K562 (cell line): Measurements from ENCODE around the gene RPS28. TPM values are rescaled to one million over a fixed set of nuclear protein-coding genes. Genes with fewer than 3 reads are reported as not detected.

ENCODE experiments used
- ATAC-seq: fragments of 200-7000 bp; cut with Tn5 transposase; 3 replicates; pipeline ENCODE4 v1.9.1; 2020; ENCODE audit warnings: moderate library complexity
- BruUV-seq: library from RNA; stranded (reverse); fragments of 400-500 nt; replicated peaks from 2 replicates; lab custom pipeline; 2021; lab: Mats Ljungman, UMichigan
- CTCF ChIA-PET: fragments of 300-600 bp; formaldehyde crosslinking; extraction: SDS; loops from one replicate; lab custom pipeline; 2021; ENCODE audit warnings: low intra/inter-chr PET ratio; lab: Yijun Ruan, JAX
- POLR2A ChIA-PET: fragments of 300-600, 350-650 bp; sonication (Branson Sonifier 250); formaldehyde crosslinking; extraction: SDS; loops from one replicate; lab custom pipeline; 2021; ENCODE audit warnings: antibody characterized with exemption, inconsistent platforms; lab: Yijun Ruan, JAX
- DNase-seq, 4 experiments: peaks; one replicate each; pipeline versions ENCODE4 v3.0.0 to v3.0.0-alpha.2; 2011 to 2018; ENCODE audit warnings: low spot score in 3 of 4, mixed read lengths in 3 of 4; ENCODE audit errors: extremely low read depth in 1 of 4
- FAIRE-seq: peaks from 2 replicates; lab custom pipeline; 2011; peaks lifted over from hg19 to GRCh38; lab: Jason Lieb, UNC
- H2AFZ ChIP-seq: 2 replicates; pipeline ENCODE4 v1.6.0; 2011; ENCODE audit warnings: low read depth, low read length, control low read depth, inconsistent platforms
- H3K27ac ChIP-seq: fragments of 200-600 bp; 3 replicates; pipeline ENCODE4 v1.8.0; 2011; ENCODE audit warnings: low read depth, mild to moderate bottlenecking, control low read depth, inconsistent platforms, low read length, moderate library complexity, mixed read lengths; ENCODE audit errors: extremely low read depth
- H3K27me3 ChIP-seq, 2 experiments: fragments of 300-600 bp in 1 of 2; 2 replicates in 1 of 2; 3 replicates in 1 of 2; pipeline versions ENCODE4 v1.6.0 to v1.8.0; 2011; ENCODE audit warnings: inconsistent platforms in 2 of 2, low read length in 2 of 2, mild to moderate bottlenecking in 1 of 2, mixed read lengths in 1 of 2, moderate library complexity in 1 of 2; ENCODE audit not compliant: control insufficient read depth in 2 of 2, insufficient read depth in 2 of 2
- H3K36me3 ChIP-seq: fragments of 300-600 bp; 3 replicates; pipeline ENCODE4 v1.8.0; 2011; ENCODE audit warnings: mild to moderate bottlenecking, low read length, inconsistent platforms; ENCODE audit not compliant: control insufficient read depth, insufficient read depth
- H3K4me1 ChIP-seq, 2 experiments: fragments of 200-600 bp in 1 of 2; replicated peaks in 1 of 2; 2 replicates in 1 of 2; 3 replicates in 1 of 2; pipeline versions ENCODE4 v1.5.1 to v1.8.0; 2011; ENCODE audit warnings: inconsistent platforms in 2 of 2, low read length in 2 of 2, mild to moderate bottlenecking in 1 of 2, mixed read lengths in 1 of 2, moderate library complexity in 1 of 2; ENCODE audit not compliant: control insufficient read depth in 2 of 2, insufficient read depth in 2 of 2
- H3K4me2 ChIP-seq: 2 replicates; pipeline ENCODE4 v1.6.1; 2011; ENCODE audit warnings: low read length, control low read depth, inconsistent platforms, mixed read lengths; ENCODE audit not compliant: insufficient read depth
- H3K4me3 ChIP-seq: fragments of 200-600 bp; sonication (generic), shearing (Covaris generic); 2 replicates; pipeline ENCODE4 v1.5.1; 2016; ENCODE audit warnings: control low read depth, inconsistent platforms
- H3K79me2 ChIP-seq: fragments of 200-600 bp; 3 replicates; pipeline ENCODE4 v1.8.0; 2011; ENCODE audit warnings: low read length, inconsistent platforms; ENCODE audit not compliant: control insufficient read depth, insufficient read depth
- H3K9ac ChIP-seq, 2 experiments: 2 replicates each; pipeline versions ENCODE4 v1.6.0 to v1.6.1; 2011; ENCODE audit warnings: low read depth in 2 of 2, low read length in 2 of 2, control low read depth in 1 of 2, inconsistent platforms in 1 of 2, mild to moderate bottlenecking in 1 of 2, mixed read lengths in 1 of 2; ENCODE audit not compliant: insufficient read depth in 1 of 2
- H3K9me1 ChIP-seq: one replicate; pipeline ENCODE4 v1.6.0; 2011; ENCODE audit warnings: inconsistent platforms, mild to moderate bottlenecking, low read length, moderate library complexity; ENCODE audit not compliant: control insufficient read depth, insufficient read depth
- H3K9me3 ChIP-seq: replicated peaks from 2 replicates; pipeline ENCODE4 v1.5.1; 2011; ENCODE audit warnings: low read depth, low read length, inconsistent platforms; ENCODE audit not compliant: control insufficient read depth, insufficient read depth
- H4K20me1 ChIP-seq: replicated peaks from 2 replicates; pipeline ENCODE4 v1.6.1; 2011; ENCODE audit warnings: low read length, inconsistent platforms, mixed read lengths; ENCODE audit not compliant: control insufficient read depth, insufficient read depth
- ATF1 ChIP-seq, 2 experiments: fragments of 450-650 bp in 1 of 2; IDR thresholded peaks; 2 replicates each; pipeline ENCODE4 v1.6.1; 2016; ENCODE audit warnings: missing compliant biosample characterization in 1 of 2, missing genetic modification characterization in 1 of 2
- CBX2 ChIP-seq: fragments of 200-600 bp; sonication (generic); IDR thresholded peaks from one replicate; pipeline ENCODE4 v1.6.1; 2012; ENCODE audit warnings: mild to moderate bottlenecking, low read length, inconsistent platforms; ENCODE audit not compliant: insufficient read depth, poor library complexity, severe bottlenecking
- CREB1 ChIP-seq, 2 experiments: sonication (generic) in 1 of 2; formaldehyde crosslinking in 1 of 2; IDR thresholded peaks; 2 replicates each; pipeline versions ENCODE4 v1.6.1 to v1.8.0; 2012 to 2022; ENCODE audit warnings: inconsistent platforms in 1 of 2, mild to moderate bottlenecking in 1 of 2, missing genetic modification reagents in 1 of 2, moderate library complexity in 1 of 2
- CREM ChIP-seq: IDR thresholded peaks from 2 replicates; pipeline ENCODE4 v1.6.1; 2014; ENCODE audit warnings: antibody characterized with exemption, low read depth
- CXXC5 ChIP-seq: fragments of 250-450 bp; sonication (Bioruptor Pico); IDR thresholded peaks from 2 replicates; pipeline ENCODE4 v1.8.0; 2022; ENCODE audit warnings: inconsistent platforms, mild to moderate bottlenecking, moderate library complexity
- KDM2B ChIP-seq: fragments of 250-450 bp; sonication (Bioruptor Pico); IDR thresholded peaks from 2 replicates; pipeline ENCODE4 v1.8.0; 2021; ENCODE audit warnings: mild to moderate bottlenecking, moderate library complexity
- MAZ ChIP-seq, 2 experiments: fragments of 450-650 bp in 1 of 2; sonication (generic) in 1 of 2; formaldehyde crosslinking; IDR thresholded peaks in 1 of 2; conservative IDR thresholded peaks in 1 of 2; 2 replicates each; pipeline versions ENCODE4 v1.4.0 to v1.5.0; 2020; ENCODE audit warnings: mild to moderate bottlenecking in 1 of 2, missing genetic modification reagents in 1 of 2
- MTA3 ChIP-seq: fragments of 450-650 bp; formaldehyde crosslinking; IDR thresholded peaks from 2 replicates; pipeline ENCODE4 v1.6.1; 2017; ENCODE audit warnings: mild to moderate bottlenecking, borderline replicate concordance
- MYBL2 ChIP-seq, 2 experiments: fragments of 450-650 bp in 1 of 2; sonication (generic) in 1 of 2; formaldehyde crosslinking in 1 of 2; IDR thresholded peaks; 2 replicates each; pipeline versions ENCODE4 v1.6.1 to v1.8.1; 2017 to 2022; ENCODE audit warnings: borderline replicate concordance in 1 of 2, inconsistent platforms in 1 of 2, low read depth in 1 of 2, mild to moderate bottlenecking in 1 of 2, missing genetic modification reagents in 1 of 2, moderate library complexity in 1 of 2
- MYC ChIP-seq, 2 experiments: fragments of 250-450 bp in 1 of 2; sonication (Bioruptor Pico) in 1 of 2; IDR thresholded peaks; 2 replicates each; pipeline versions ENCODE4 v1.5.1 to v1.6.1; 2012 to 2021; ENCODE audit warnings: low read depth in 2 of 2, borderline replicate concordance in 1 of 2, improper control_type of control experiment in 1 of 2, low read length in 1 of 2, mild to moderate bottlenecking in 1 of 2, moderate library complexity in 1 of 2
- NCOA6 ChIP-seq: fragments of 450-650 bp; IDR thresholded peaks from 2 replicates; pipeline ENCODE4 v1.6.1; 2017; ENCODE audit warnings: mild to moderate bottlenecking
- POLR3A ChIP-seq: IDR thresholded peaks from 2 replicates; pipeline ENCODE4 v1.6.1; 2011; ENCODE audit warnings: borderline replicate concordance, mild to moderate bottlenecking, moderate library complexity; ENCODE audit not compliant: insufficient read length, insufficient read depth; ENCODE audit errors: extremely low read depth
- RAD21 ChIP-seq, 2 experiments: fragments of 250-450 bp in 1 of 2; fragments of 450-650 bp in 1 of 2; sonication (Bioruptor Pico) in 1 of 2; formaldehyde crosslinking in 1 of 2; IDR thresholded peaks in 1 of 2; conservative IDR thresholded peaks in 1 of 2; 2 replicates each; pipeline versions ENCODE4 v1.4.0 to v1.8.0; 2020 to 2022; ENCODE audit warnings: mild to moderate bottlenecking in 2 of 2, moderate library complexity in 1 of 2
- SAFB ChIP-seq: fragments of 200-400 bp; formaldehyde crosslinking; IDR thresholded peaks from 2 replicates; pipeline ENCODE4 v1.6.1; 2017; ENCODE audit warnings: low read depth, low read length, borderline replicate concordance
- SP2 ChIP-seq: IDR thresholded peaks from 2 replicates; pipeline ENCODE4 v1.6.1; 2011; ENCODE audit warnings: mild to moderate bottlenecking, low read depth, low read length, moderate library complexity; ENCODE audit not compliant: poor library complexity, severe bottlenecking; ENCODE audit errors: extremely low read depth
- ZBED1 ChIP-seq: IDR thresholded peaks from 2 replicates; pipeline ENCODE4 v1.6.1; 2014
- ZBTB7A ChIP-seq: IDR thresholded peaks from 2 replicates; pipeline ENCODE4 v1.6.1; 2011; ENCODE audit warnings: low read depth, mild to moderate bottlenecking, low read length, moderate library complexity, borderline replicate concordance; ENCODE audit not compliant: control insufficient read depth
- WGBS: fragments of 100-300 bp; shearing (Covaris generic); methylation state at CpG from one replicate; pipeline ENCODE4 v1.1.6; 2016; ENCODE audit warnings: low coverage, mixed read lengths; ENCODE audit not compliant: insufficient coverage; ENCODE audit errors: missing lambda C conversion rate; 5-methylcytosine and 5-hydroxymethylcytosine counted together
- in situ Hi-C: fragments of 300-500 bp; cut with MboI; formaldehyde crosslinking; loops from 4 replicates; pipeline ENCODE4 v1.15.0; 2018; ENCODE audit warnings: inconsistent platforms, mixed read lengths
- intact Hi-C: fragments of 100-400 bp; cut with micrococcal nuclease; formaldehyde crosslinking; loops from 2 replicates; pipeline ENCODE4 v1.14.2; 2022
- polyA plus RNA-seq, 8 experiments: library from polyadenylated mRNA; depleted of rRNA in 4 of 8; stranded (reverse) in 5 of 8; unstranded in 3 of 8; fragments of >200 nt; fragmentation: Nextera tagmentation in 2 of 8; fragmentation: Illumina TruSeq in 1 of 8; extraction: Ambion mirVana in 2 of 8; extraction: Trizol in 1 of 8; gene quantifications; 2 replicates each; pipeline versions ENCODE4 v1.2.1 to v1.2.3, GENCODE V29; 2011 to 2014; ENCODE audit warnings: inconsistent platforms in 1 of 8, missing spikeins in 1 of 8
- total RNA-seq, 7 experiments: library from RNA; depleted of rRNA in 6 of 7; stranded (reverse); fragments of >200 nt in 6 of 7; fragmentation: Illumina TruSeq in 2 of 7; extraction: Trizol in 2 of 7; gene quantifications; 2 replicates each; pipeline versions ENCODE4 v1.2.1 to v1.2.3, GENCODE V29; 2011 to 2021; ENCODE audit warnings: low replicate concordance in 1 of 7

RPS28 gene
- total and polyA plus RNA-seq, 9 of the 15 experiments (the other 6 are each of a cell fraction or from before 2014, with no cell fraction given), result 165 to 2,827 (median 1,303) TPM

DNA sequence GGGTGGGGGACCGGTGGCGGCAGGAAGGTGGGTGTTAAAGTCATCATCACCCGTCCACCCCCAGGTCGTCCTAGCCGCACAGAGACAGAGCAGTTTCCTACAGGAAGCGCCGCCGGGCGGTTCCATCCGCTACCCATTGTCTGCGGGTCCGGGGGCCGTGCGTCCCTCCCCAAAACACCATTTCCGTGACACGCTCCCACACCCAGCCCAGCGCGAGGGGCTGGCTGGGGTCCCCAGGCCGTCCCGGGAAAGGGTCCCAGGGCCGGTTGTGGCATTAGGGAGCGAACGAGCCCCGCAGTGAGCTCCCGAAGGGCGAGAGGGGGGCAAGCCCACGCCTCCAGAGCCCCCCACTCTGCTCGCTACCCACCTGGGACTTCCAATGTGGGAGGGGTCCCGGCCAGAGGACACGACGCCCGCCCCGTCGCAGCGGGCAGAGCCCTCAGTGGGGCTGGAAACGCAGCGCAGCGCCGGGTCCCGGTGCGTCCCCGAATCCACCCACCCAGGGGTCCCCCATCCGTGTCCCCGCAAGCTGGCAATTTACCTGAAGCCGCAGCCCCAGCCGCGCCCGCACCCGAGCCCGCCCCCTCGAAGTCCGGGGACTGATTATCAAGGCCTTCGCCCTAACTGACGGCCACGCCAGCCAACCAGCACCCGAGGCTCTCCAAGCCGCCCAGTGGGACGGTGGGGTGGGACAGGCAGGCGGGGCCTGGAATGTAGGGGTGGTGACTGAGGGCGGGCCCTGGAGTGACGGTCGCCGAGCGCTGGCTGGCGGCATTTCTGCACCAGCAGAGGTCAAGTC, 21.6 kb downstream of the RPS28 start, which contains the start of gene KANK3:
Gene KANK3, minus strand, starts transcription at position 579 of the 799 bp plus-strand sequence. CDS start 5,434 bp downstream, outside the sequence.
- peak; percentile 80 for FAIRE-seq
- H2AFZ ChIP-seq, result peak within 1 kb of the TSS; percentile 90
- H3K79me2 ChIP-seq, result no peaks in the 10 kb centered on the region
- H3K4me2 ChIP-seq, result peak within 1 kb of the TSS; percentile 74
- H3K9me3 ChIP-seq, result no peaks in the 10 kb centered on the region
- intact Hi-C loops (loop anchor here (1.0 kb wide), 1 partner anchor 22 kb away; the partner anchor contains the start of genes NDUFA7 and RPS28), in situ Hi-C loops (no loop called here)
- no peaks in the 10 kb centered on the region for H3K36me3 ChIP-seq
- H3K27ac ChIP-seq, result no peak within 1 kb of the TSS
- peaks cover 0 to 25% of the 10 kb centered on the region in 2 experiments; a peak in 3 of 5 replicates for H3K4me1 ChIP-seq
- WGBS, result 6% methylated on average over 35 of the region's 65 CpGs
- peak within 1 kb of the TSS; percentile 23 for H3K4me3 ChIP-seq
- DNase-seq, result peak; percentile 98 to 100 (median 100)
- CTCF ChIA-PET, result interaction anchor here (0.6 kb wide), 1 partner anchor 9 kb away, joined by 3 read pairs; no protein-coding TSS in a partner anchor
- 0 out of 5 replicates have a peak, but pooled peaks cover 0 to 3% of the 10 kb centered on the region in 2 experiments for H3K27me3 ChIP-seq
- H3K9me1 ChIP-seq, result no peaks in the 10 kb centered on the region
- peak within 1 kb of the TSS in 1 of 2 experiments; percentile 91; a peak in 3 of 4 replicates for H3K9ac ChIP-seq
- BruUV-seq, result no TSS peak
- POLR2A ChIA-PET, result interaction anchor here (0.6 to 0.8 kb wide), 2 partner anchors 21 to 49 kb away, joined by 3 to 5 read pairs; partner anchors contain the start of genes NDUFA7 and RPS28
- ATAC-seq, result peak; percentile 100
- no peaks in the 10 kb centered on the region for H4K20me1 ChIP-seq
- TF ChIP-seq ZBTB7A (peak; percentile 14; the same call in 1 of the 2 replicates), MTA3 (peak; percentile 44; the same call in 1 of the 2 replicates), SAFB (no peak), SP2 (peak; percentile 89), POLR3A (no peak), CREM (peak; percentile 40), NCOA6 (peak; percentile 95), ATF1 (CRISPR knock-in tag; IDR thresholded peaks at IDR 0.05) (no peak), ATF1 (tag; IDR thresholded peaks at IDR 0.05) (peak; percentile 70), MYBL2 (IDR thresholded peaks at IDR 0.05; ENCODE audit: low read depth) (no peak), MYBL2 (CRISPR knock-in tag; IDR thresholded peaks at IDR 0.05; ENCODE audit: borderline replicate concordance) (no peak), CBX2 (no peak), MAZ (CRISPR knock-in tag; conservative IDR thresholded peaks at IDR 0.05 in 1 of 2, IDR thresholded peaks at IDR 0.05 in 1 of 2) (peak in 1 of 2 experiments; percentile 58; a peak in 2 of 4 replicates), CREB1 (IDR thresholded peaks at IDR 0.05) (no peak), CREB1 (CRISPR knock-in tag; IDR thresholded peaks at IDR 0.05) (peak; percentile 58; the same call in 1 of the 2 replicates), RAD21 (CRISPR knock-in tag; conservative IDR thresholded peaks at IDR 0.05 in 1 of 2, IDR thresholded peaks at IDR 0.05 in 1 of 2) (no peak), ZBED1 (no peak), KDM2B (CRISPR knock-in tag) (peak; percentile 77; the same call in 1 of the 2 replicates), MYC (IDR thresholded peaks at IDR 0.05; ENCODE audit: low read depth, low read length) (no peak), MYC (CRISPR knock-in tag; IDR thresholded peaks at IDR 0.05; ENCODE audit: borderline replicate concordance, low read depth) (0 out of 2 replicates have a peak, but pooled peaks have one; percentile 27), CXXC5 (peak; percentile 66)
